Astrocyte (in vitro differentiated cells and primary cell): Measurements from ENCODE around the gene ECHS1.

Experiments used
- EZH2 ChIP-seq: IDR thresholded peaks from 2 replicates; pipeline ENCODE4 v1.6.1; 2012; ENCODE audit warnings: mild to moderate bottlenecking, low read length, inconsistent platforms; ENCODE audit not compliant: insufficient read depth
- TF ChIP-seq, protein P1 (sequence below): IDR thresholded peaks from 2 replicates; pipeline ENCODE4 v1.5.1; 2011; ENCODE audit warnings: low read depth, mild to moderate bottlenecking, inconsistent platforms, low read length, moderate library complexity; ENCODE audit not compliant: insufficient read depth

DNA sequence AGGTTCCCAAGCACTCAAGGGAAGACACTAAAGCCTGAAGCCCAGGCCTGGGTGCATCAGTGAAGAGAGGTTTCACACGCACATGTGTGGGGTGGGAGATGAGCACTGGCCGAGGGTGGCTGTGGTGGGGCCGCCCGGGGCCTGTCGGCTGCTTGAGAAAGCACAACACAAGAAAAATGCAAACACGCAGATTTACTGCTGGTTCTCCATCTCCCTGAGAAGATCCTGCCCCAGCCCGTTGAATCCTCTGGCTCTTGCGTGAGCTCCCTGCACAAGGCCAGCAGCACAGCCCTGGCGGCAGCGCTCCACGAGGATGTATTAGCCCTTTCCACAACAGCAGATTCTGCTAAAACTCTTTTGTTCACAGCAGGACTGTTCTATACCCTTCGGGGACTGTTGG is 58.2 kb downstream of the ECHS1 start:
- TF ChIP-seq, protein P1, sequence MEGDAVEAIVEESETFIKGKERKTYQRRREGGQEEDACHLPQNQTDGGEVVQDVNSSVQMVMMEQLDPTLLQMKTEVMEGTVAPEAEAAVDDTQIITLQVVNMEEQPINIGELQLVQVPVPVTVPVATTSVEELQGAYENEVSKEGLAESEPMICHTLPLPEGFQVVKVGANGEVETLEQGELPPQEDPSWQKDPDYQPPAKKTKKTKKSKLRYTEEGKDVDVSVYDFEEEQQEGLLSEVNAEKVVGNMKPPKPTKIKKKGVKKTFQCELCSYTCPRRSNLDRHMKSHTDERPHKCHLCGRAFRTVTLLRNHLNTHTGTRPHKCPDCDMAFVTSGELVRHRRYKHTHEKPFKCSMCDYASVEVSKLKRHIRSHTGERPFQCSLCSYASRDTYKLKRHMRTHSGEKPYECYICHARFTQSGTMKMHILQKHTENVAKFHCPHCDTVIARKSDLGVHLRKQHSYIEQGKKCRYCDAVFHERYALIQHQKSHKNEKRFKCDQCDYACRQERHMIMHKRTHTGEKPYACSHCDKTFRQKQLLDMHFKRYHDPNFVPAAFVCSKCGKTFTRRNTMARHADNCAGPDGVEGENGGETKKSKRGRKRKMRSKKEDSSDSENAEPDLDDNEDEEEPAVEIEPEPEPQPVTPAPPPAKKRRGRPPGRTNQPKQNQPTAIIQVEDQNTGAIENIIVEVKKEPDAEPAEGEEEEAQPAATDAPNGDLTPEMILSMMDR, result no peak
- no peak for TF ChIP-seq EZH2
